GM21619 (cell line): ENCODE data around the gene PODN.

Experiments used
- ATAC-seq: cut with Tn5 transposase; IDR thresholded peaks from one replicate; pipeline ENCODE4 v1.9.1; 2021; ENCODE audit not compliant: unreplicated experiment

Gene PODN

GRCh38 chr1:53074313-53075154 lies 12.5 kb downstream of the PODN start:
- ATAC-seq, result no peak

- no peak for ATAC-seq
Measured at GRCh38 chr1:53075206-53075605, 13.2 kb downstream of the PODN start.

GRCh38 chr1:53075761-53076163 lies 13.7 kb downstream of the PODN start:
- ATAC-seq, result no peak

GRCh38 chr1:53076165-53076564 lies 14.2 kb downstream of the PODN start:
- ATAC-seq, result no peak

GRCh38 chr1:53076721-53077598 lies 14.9 kb downstream of the PODN start:
- ATAC-seq, result no peak

GRCh38 chr1:53077599-53077965 lies 15.6 kb downstream of the PODN start:
- ATAC-seq, result no peak

GRCh38 chr1:53078333-53079101 lies 16.5 kb downstream of the PODN start:
- no peak for ATAC-seq

- no peak for ATAC-seq
Measured at GRCh38 chr1:53079251-53079650, 17.2 kb downstream of the PODN start.

- ATAC-seq, result no peak
Measured at GRCh38 chr1:53080041-53080440, 18.0 kb downstream of the PODN start.

- no peak for ATAC-seq
Measured at GRCh38 chr1:53080769-53081168, 18.8 kb downstream of the PODN start.

- no peak for ATAC-seq
Measured at GRCh38 chr1:53081384-53082066, 19.5 kb downstream of the PODN start.

- ATAC-seq, result no peak
Measured at GRCh38 chr1:53082826-53083455, 20.9 kb downstream of the PODN start.

GRCh38 chr1:53083636-53084588 lies 21.9 kb downstream of the PODN start:
- ATAC-seq, result no peak

GRCh38 chr1:53084589-53084971 lies 22.6 kb downstream of the PODN start:
- no peak for ATAC-seq

GRCh38 chr1:53085405-53085804 lies 23.4 kb downstream of the PODN start:
- ATAC-seq, result no peak

GRCh38 chr1:53086491-53087070 lies 24.6 kb downstream of the PODN start:
- no peak for ATAC-seq

GRCh38 chr1:53087332-53088285 lies 25.6 kb downstream of the PODN start:
- ATAC-seq, result no peak
